ENCODE results near the gene FBXW9. TPM values are rescaled to one million over a fixed set of nuclear protein-coding genes. Genes with fewer than 3 reads are reported as not detected.

Gene FBXW9
- total and polyA plus RNA-seq, 2 of the 4 experiments (the other 2 are of a cell fraction): 9.5 to 14.2 TPM

DNA sequence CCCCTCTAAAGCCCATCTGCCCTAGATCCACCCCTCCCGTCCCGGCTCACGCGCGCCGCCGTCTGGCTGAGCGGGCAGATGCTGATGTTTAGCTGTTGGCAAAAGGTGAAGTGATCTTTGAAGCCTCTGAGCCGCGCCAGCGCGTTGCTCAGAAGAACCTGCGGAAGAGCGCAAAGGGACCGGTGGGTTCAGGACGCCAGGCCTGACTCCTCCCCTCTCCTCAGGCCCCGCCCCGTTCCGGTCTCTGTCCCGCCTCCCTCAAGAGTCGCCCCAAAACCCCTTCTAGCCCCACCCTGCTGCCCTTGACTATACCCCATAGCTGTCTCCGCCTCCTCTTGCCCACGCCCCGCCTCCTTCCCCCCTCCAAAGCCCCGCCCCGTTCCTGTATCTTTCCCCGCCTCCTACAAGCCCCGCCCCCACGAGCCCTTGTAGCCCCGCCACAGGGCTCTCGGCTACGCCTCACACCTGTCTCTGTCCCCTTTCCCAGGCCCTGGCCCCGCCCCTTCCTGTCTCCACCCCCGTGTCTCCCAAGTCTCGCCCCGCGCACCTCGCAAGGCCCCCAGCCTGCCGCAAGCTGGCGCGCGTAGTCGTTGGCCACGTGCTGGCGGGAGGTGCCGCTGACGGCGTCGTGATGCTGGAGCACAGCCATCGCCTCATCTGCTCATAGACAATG lies 39.4 kb downstream of the FBXW9 start:
- no peaks in the 10 kb centered on the region for H3K9me1 ChIP-seq (ENCODE audit: insufficient read depth, low read length)
- H2BK15ac ChIP-seq (ENCODE audit: low read depth, low read length): no peak overlapping the region
- no TSS peak for BruUV-seq (replicated peaks)
- no peak overlapping the region for H2BK20ac ChIP-seq (ENCODE audit: low read depth, low read length)
- peaks cover 42% of the 10 kb centered on the region for H3K36me3 ChIP-seq (ENCODE audit: control insufficient read depth, insufficient read depth, low read length)
- ATAC-seq (ENCODE audit: low read depth) (no peak), DNase-seq (no peak)
- in situ Hi-C loops (cut with MboI; ENCODE audit: low sequenced_read_pairs) (no loop called here), dilution Hi-C loops (cut with HindIII; ENCODE audit: low sequenced_read_pairs, unreplicated experiment) (no loop called here), intact Hi-C loops (cut with micrococcal nuclease) (no loop called here)
- H3K4me3 ChIP-seq (ENCODE audit: insufficient read depth, low read depth, low read length): no peak overlapping the region
- no peaks in the 10 kb centered on the region for H4K20me1 ChIP-seq (ENCODE audit: insufficient read depth, low read length)
- H4K5ac ChIP-seq (ENCODE audit: low read depth, low read length): no peak overlapping the region
- H2BK120ac ChIP-seq (ENCODE audit: low read depth, low read length): no peak overlapping the region
- H3K27ac ChIP-seq (ENCODE audit: insufficient read depth, low read length): no peak overlapping the region
- TF ChIP-seq RFX5 (IDR thresholded peaks at IDR 0.05; ENCODE audit: low read depth, low read length): no peak
- H3K9me3 ChIP-seq (ENCODE audit: control insufficient read depth, insufficient read depth, low read length): no peaks in the 10 kb centered on the region
- H2AK9ac ChIP-seq (replicated peaks; ENCODE audit: low read depth, low read length, poor library complexity): peak overlapping the region; percentile 28
- ChIA-PET CTCF (no interaction called here), POLR2A (ENCODE audit: unreplicated experiment) (no interaction called here)
- H4K91ac ChIP-seq (ENCODE audit: insufficient read depth, low read depth, low read length): no peak overlapping the region
- H3K27me3 ChIP-seq (ENCODE audit: control insufficient read depth, insufficient read depth, low read length): no peaks in the 10 kb centered on the region
- H3K79me1 ChIP-seq (ENCODE audit: low read depth in 1 of 2, low read length in 2 of 2): no peaks in the 10 kb centered on the region
- H3K9ac ChIP-seq (ENCODE audit: low read depth, low read length): no peak overlapping the region
- H2BK5ac ChIP-seq (ENCODE audit: low read depth, low read length, poor library complexity, severe bottlenecking): no peak overlapping the region
- H3K4ac ChIP-seq (ENCODE audit: low read depth, low read length): no peak overlapping the region
- H3K14ac ChIP-seq (replicated peaks; ENCODE audit: low read depth, low read length): no peak overlapping the region
- peak overlapping the region; percentile 43 for H2AFZ ChIP-seq (replicated peaks; ENCODE audit: low read length, poor library complexity)
- no peak overlapping the region for H2AK5ac ChIP-seq (ENCODE audit: low read depth, low read length)
- no peaks in the 10 kb centered on the region for H3K4me1 ChIP-seq (ENCODE audit: control insufficient read depth, insufficient read depth, low read length)
- H3K18ac ChIP-seq (ENCODE audit: low read depth, low read length): no peak overlapping the region
- WGBS, 2 experiments (ENCODE audit: extremely low coverage in 2 of 2, insufficient read length in 1 of 2): 76% methylated on average over 21 of the region's 50 CpGs; no CpG with 5 or more reads in 1 of the 2 experiments
- H3K56ac ChIP-seq (ENCODE audit: extremely low read depth, insufficient read depth, low read length): no peak overlapping the region
- no peak overlapping the region for H3K4me2 ChIP-seq (ENCODE audit: low read depth, low read length)
- H3K23ac ChIP-seq (ENCODE audit: low read depth, low read length): no peak overlapping the region
- H4K8ac ChIP-seq (ENCODE audit: low read depth in 2 of 2, low read length in 2 of 2): no peak overlapping the region

Measured in IMR-90 (cell line).